Pancreas (tissue), 10 donors: ENCODE data around the gene UGT2B7. TPM values are rescaled to one million over a fixed set of nuclear protein-coding genes. Genes with fewer than 3 reads are reported as not detected.

Experiments
- ATAC-seq, 4 donors: fragments of 200-7000 bp; cut with Tn5 transposase; one replicate each; pipeline versions ENCODE4 v1.8.0 to v1.9.1; 2020; ENCODE audit warnings: mild to moderate bottlenecking in 4 of 4, moderate library complexity in 4 of 4
- DNase-seq, 6 donors: peaks; one replicate each; pipeline ENCODE4 v3.0.0-alpha.2; 2020
- FAIRE-seq: peaks from 2 replicates; lab custom pipeline; 2012; peaks lifted over from hg19 to GRCh38; lab: Jason Lieb, UNC
- H3K27ac ChIP-seq, 4 donors: fragments of 200-600 bp; sonication (generic); 1 replicate in 3 of 4; 2 replicates in 1 of 4; pipeline versions ENCODE4 v1.5.0 to v1.8.0; 2020
- H3K27me3 ChIP-seq, 4 donors: fragments of 200-600 bp; one replicate each; pipeline ENCODE4 v1.8.0; 2021
- H3K36me3 ChIP-seq, 3 donors: fragments of 200-600 bp; sonication (generic) in 1 of 3; one replicate each; pipeline versions ENCODE4 v1.5.0 to v1.8.0; 2020 to 2021
- H3K4me1 ChIP-seq, 3 donors: fragments of 200-600 bp; one replicate each; pipeline ENCODE4 v1.8.0; 2021
- H3K4me3 ChIP-seq, 4 donors: fragments of 200-600 bp; sonication (generic) in 2 of 4; one replicate each; pipeline versions ENCODE4 v1.5.0 to v1.8.0; 2020 to 2021
- H3K9me3 ChIP-seq, 4 donors: fragments of 200-600 bp; one replicate each; pipeline ENCODE4 v1.8.0; 2021
- WGBS, 2 donors: extraction: QIAGEN DNeasy Blood & Tissue Kit; methylation state at CpG; one replicate each; pipeline ENCODE4 v1.1.7; 2013; 5-methylcytosine and 5-hydroxymethylcytosine counted together
- intact Hi-C, 3 donors: fragments of 100-400 bp; cut with DNase I; formaldehyde crosslinking; loops; one replicate each; pipeline versions ENCODE4 v1.11.1 to v1.14.2; 2022
- polyA plus RNA-seq, 2 donors: library from polyadenylated mRNA; stranded (reverse); fragments of 200-250 nt; gene quantifications; one replicate each; pipeline ENCODE4 v1.2.3, GENCODE V29; 2013
- total RNA-seq, 6 donors: library from RNA; stranded (reverse); fragmentation: NEBNext Ultra II Directional in 4 of 6; extraction: Animal tissue kit (Norgen Biotek cat#: 25700) in 4 of 6; gene quantifications; one replicate each; pipeline versions ENCODE4 v1.2.1 to v1.2.4, GENCODE V29; 2021 to 2023
- TF ChIP-seq, protein P1 (sequence below), 4 donors: fragments of 200-600 bp; sonication (generic) in 3 of 4; IDR thresholded peaks; one replicate each; pipeline versions ENCODE4 v1.5.0 to v1.8.0; 2021; ENCODE audit warnings: antibody characterized with exemption in 4 of 4
- donor health status: healthy with polysubstance abuse.
- donor health status: DM: no; HTN: no; CAD: no; lungs with moderate emphysema.
- donor health status: DM: no; HTN: no; CAD: no.
- donor health status: control.
- donor health status: control.
- donor health status: Bipolar disorder and iron deficiency.
- donor health status: DM: yes; HTN: yes; CAD: no.
- donor health status: DM: no; HTN: no; CAD: no.
- donor health status: DM: no; HTN: no; CAD: no.
- donor health status: DM: yes; HTN: yes; CAD: no.

The UGT2B7 gene
- total and polyA plus RNA-seq, 8 donors = 1.8 to 8.8 (median 6.7) TPM

GRCh38 chr4:69058410-69059059 lies 37.7 kb upstream of the UGT2B7 start:
- Histone ChIP-seq H3K9me3 (no peaks in the 10 kb centered on the region), H3K4me3 (peak overlapping the region in 2 of 4 donors; percentile 27 to 42), H3K27ac (peak overlapping the region; percentile 14 to 83 (median 74)), H3K27me3 (no peaks in the 10 kb centered on the region), H3K36me3 (no peaks in the 10 kb centered on the region), H3K4me1 (peaks cover 7 to 18% (median 12%) of the 10 kb centered on the region in 3 donors)
- no peak for FAIRE-seq
- ATAC-seq = peak; percentile 12 to 48 (median 20)
- no peak for DNase-seq
- intact Hi-C loops = no loop called here
- 42% methylated on average over 6 of the region's 6 CpGs for WGBS, 2 donors
- TF ChIP-seq, protein P1, sequence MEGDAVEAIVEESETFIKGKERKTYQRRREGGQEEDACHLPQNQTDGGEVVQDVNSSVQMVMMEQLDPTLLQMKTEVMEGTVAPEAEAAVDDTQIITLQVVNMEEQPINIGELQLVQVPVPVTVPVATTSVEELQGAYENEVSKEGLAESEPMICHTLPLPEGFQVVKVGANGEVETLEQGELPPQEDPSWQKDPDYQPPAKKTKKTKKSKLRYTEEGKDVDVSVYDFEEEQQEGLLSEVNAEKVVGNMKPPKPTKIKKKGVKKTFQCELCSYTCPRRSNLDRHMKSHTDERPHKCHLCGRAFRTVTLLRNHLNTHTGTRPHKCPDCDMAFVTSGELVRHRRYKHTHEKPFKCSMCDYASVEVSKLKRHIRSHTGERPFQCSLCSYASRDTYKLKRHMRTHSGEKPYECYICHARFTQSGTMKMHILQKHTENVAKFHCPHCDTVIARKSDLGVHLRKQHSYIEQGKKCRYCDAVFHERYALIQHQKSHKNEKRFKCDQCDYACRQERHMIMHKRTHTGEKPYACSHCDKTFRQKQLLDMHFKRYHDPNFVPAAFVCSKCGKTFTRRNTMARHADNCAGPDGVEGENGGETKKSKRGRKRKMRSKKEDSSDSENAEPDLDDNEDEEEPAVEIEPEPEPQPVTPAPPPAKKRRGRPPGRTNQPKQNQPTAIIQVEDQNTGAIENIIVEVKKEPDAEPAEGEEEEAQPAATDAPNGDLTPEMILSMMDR (IDR thresholded peaks at IDR 0.05) = no peak

DNA sequence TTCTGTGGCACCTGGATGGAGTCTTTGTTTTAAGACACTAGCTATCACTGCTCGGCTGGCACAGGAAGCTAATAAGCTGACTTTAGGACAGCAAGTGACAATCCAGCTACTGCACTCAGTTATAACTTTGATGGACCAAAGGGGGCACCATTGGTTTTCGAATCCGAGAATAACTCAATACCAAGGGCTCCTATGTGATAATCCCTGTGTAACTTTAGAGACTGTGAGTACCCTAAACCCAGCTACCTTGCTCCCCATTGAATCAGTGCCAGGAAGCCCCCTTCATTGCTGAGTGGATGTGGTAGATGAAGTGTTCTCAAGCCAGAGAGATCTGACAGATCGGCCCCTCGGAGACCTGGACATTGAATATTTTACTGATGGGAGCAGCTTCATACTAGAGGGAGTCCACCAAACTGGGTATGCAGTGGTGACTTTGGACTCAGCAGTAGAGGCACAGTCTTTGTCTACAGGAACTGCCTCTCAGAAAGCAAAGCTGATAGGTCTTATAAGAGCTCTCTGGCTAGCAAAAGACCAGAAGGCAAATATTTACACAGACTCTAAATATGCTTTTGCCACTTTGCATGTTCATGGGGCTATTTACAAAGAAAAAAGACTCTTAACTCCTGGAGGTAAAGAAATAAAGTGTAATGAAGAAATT lies 35.5 kb upstream of the UGT2B7 start:
- Histone ChIP-seq H3K36me3 (no peaks in the 10 kb centered on the region), H3K27ac (peak overlapping the region in 1 of 4 donors; percentile 5), H3K9me3 (no peaks in the 10 kb centered on the region), H3K27me3 (no peaks in the 10 kb centered on the region), H3K4me3 (no peak overlapping the region), H3K4me1 (peaks cover 7 to 18% (median 12%) of the 10 kb centered on the region in 3 donors)
- TF ChIP-seq, protein P1 (IDR thresholded peaks at IDR 0.05) = no peak
- FAIRE-seq = no peak
- DNase-seq = no peak
- WGBS, 2 donors = 71 to 88% methylated on average over 5 of the region's 5 CpGs
- intact Hi-C loops = no loop called here
- peak in 2 of 4 donors; percentile 52 to 53 for ATAC-seq

- ATAC-seq = no peak
- no peak for DNase-seq
- intact Hi-C loops = no loop called here
- 78 to 81% methylated on average over 3 of the region's 3 CpGs for WGBS, 2 donors
- Histone ChIP-seq H3K27me3 (no peaks in the 10 kb centered on the region), H3K4me1 (peaks cover 0 to 4% (median 0%) of the 10 kb centered on the region in 3 donors), H3K36me3 (no peaks in the 10 kb centered on the region), H3K4me3 (no peak overlapping the region), H3K9me3 (no peaks in the 10 kb centered on the region), H3K27ac (no peak overlapping the region)
- FAIRE-seq = no peak
- TF ChIP-seq, protein P1 (IDR thresholded peaks at IDR 0.05) = no peak
Measured at GRCh38 chr4:69064391-69064790, 31.9 kb upstream of the UGT2B7 start.

GRCh38 chr4:69066945-69067344 lies 29.3 kb upstream of the UGT2B7 start:
- intact Hi-C loops = no loop called here
- FAIRE-seq = no peak

More at GRCh38 chr4:69066945-69067344, 29.3 kb upstream of the UGT2B7 start:
- no peaks in the 10 kb centered on the region for H3K36me3 ChIP-seq
- ATAC-seq = no peak
- no peak for DNase-seq
- TF ChIP-seq, protein P1 (IDR thresholded peaks at IDR 0.05) = no peak
- no peak overlapping the region for H3K4me3 ChIP-seq
- no peaks in the 10 kb centered on the region for H3K27me3 ChIP-seq
- no peaks in the 10 kb centered on the region for H3K9me3 ChIP-seq
- H3K27ac ChIP-seq = no peak overlapping the region
- H3K4me1 ChIP-seq = no peaks in the 10 kb centered on the region
